CD4-positive, alpha-beta T cell treated with Interleukin-6 for 4 hours (primary cell): Measurements from ENCODE around the gene CBFA2T2.

Source experiments
- DNase-seq: peaks from one replicate; pipeline ENCODE4 v3.0.0-alpha.2; 2020; ENCODE audit warnings: mixed read lengths

Gene CBFA2T2

DNA sequence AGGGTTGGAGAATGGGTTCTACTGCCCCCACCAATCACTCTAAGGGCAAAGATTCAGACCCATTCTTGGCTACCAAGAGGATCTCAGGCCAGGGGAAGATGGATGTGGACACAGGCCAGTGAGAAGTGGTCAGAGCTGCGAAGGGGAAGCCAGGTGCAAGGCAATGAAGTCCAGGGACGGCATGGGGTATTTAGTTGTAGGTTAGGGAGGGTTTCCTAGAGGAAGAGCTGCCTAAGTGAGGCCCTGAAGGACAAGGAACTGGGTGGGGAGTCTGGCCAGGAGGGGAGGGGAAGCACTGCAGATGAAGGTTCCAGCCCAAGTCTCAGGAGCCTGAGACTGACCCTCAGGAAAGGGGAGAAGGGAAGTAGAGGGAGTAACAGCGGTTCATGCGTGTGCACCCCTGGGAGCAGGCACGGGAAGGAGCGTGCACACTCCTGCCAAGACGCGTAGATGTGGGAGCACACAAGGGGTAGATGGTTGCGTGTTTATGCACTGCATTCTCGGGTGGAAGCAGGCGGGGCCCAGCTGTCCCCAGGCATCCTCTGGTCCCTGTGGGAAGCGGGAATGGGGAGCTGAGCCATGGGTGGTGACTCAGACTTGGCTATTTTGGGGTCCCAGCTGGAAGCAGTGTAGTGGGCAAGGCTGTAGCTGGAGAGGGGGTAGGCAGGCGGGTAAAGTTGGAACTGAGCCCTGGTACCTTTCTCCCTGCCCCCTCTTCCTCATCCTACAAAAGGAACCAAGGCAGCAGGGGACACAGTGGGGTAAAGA, 180.2 kb downstream of the CBFA2T2 start:
- no peak for DNase-seq

DNA sequence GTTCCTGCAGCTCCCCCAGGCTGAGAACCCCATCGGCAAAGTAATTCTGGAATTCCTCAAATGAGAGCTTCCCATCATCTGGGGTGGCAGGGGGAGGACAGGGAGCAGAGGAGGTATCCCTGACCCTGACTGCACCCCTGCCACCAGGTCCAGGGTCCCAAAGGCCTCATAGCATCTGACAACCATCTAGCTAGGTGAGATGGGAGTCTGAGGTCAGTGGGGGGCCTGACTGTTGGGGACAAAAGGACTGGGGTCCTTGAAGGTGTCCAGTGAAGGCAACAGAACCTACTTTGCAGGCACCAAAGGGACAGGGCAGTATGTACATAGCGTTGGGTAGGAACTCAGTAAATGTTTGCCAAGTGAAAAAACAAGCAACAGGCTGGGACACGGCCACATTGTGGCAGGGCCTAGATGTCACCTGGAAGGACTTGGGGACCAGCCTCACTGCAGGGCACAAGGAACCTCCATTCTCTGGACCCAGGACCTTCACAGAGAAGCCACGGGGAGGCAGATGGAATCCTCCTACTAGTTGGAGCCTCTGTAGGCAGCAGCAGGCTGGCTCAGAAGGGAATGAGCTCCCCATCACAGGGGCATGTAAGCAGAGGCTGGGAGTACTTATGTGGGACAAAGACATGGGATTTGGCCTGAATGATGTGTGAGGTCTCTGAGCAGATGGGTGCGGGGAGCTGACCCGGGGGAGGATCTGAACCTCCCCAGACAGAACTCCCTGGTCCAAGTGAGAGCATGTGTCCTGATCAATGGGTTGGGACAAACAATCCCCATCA, 181.0 kb downstream of the CBFA2T2 start:
- no peak for DNase-seq

DNA sequence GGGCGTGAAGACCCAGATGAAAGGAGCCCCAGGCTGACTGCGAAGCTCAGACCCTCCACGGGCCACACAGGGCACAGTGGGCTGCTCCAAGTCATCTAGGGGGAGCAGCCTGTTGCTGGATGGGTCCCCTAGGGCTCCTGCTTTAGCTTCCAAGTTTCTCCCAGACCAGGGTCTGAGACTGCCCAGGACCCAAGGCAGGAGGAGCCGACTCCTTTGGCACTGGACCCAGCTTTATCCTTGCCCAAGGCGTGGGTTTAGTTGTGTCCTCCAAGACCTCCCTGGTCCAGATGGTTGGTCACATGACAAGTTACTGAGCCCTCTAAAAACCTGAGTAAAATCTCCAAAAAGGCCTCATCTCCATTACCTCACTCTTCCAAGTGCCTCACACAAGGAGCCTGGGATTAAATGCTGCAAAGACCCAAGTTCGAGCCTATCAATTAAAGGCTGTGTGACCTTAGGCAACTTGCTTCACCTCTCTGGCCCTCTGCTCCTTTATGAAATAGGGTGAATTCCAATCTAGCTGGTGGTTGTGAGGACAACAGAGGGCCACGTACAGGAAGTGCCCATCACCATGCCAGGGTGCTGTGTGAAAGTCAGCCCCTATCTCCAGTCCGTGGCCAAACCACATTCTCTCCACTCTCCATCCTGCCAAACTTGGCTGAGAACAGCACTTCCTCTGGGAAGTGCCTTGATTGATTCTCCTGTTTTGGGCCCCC, 181.8 kb downstream of the CBFA2T2 start:
- no peak for DNase-seq

DNA sequence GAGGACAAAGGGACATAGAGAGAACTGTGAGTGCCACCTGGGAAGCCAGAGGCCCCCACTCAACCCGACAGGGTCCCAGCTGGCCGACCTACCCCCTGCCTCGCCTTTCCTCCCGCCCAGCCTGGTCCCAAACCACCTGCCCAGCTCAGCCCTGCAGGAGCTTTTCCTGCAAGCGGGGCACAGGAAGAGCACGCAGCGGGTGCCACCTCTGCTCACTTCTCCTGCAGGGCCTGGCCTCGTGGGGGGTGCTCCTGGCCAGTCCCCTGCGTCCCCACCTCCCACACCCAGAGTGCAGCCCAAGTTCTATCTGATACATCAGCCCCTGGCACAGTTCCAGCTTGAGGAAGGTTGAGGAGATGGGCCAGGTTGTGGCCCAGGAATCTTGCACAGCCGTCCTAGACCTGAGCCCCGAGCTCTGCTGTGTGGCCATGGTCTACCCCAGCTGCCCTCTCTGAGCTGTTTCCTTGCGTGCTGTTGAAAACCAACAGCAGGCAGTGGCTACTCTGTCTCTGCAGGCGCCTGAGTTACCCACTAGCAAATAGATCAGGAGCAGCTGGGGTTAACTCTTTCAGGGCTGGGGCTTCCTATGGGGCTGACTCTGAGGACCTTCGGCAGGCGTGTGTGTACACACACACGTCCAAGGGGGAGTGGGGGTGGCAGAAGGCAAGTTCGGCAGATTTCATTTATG, 182.7 kb downstream of the CBFA2T2 start:
- no peak for DNase-seq

DNA sequence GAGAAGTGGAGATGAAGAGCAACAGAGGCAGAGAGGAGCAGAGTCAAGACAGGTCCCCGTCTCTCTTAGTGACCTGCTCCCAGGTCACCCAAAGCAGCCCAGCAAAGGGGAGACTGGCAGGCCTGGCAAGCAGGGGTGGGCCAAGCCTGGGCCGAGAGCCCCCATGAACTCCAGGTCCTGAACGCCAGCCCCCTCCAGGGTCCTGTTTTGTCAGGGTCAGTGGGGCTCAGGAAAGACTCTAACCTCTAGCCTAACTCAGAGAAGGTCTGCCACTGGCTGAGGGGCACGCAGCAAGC, 183.2 kb downstream of the CBFA2T2 start:
- DNase-seq = no peak

DNA sequence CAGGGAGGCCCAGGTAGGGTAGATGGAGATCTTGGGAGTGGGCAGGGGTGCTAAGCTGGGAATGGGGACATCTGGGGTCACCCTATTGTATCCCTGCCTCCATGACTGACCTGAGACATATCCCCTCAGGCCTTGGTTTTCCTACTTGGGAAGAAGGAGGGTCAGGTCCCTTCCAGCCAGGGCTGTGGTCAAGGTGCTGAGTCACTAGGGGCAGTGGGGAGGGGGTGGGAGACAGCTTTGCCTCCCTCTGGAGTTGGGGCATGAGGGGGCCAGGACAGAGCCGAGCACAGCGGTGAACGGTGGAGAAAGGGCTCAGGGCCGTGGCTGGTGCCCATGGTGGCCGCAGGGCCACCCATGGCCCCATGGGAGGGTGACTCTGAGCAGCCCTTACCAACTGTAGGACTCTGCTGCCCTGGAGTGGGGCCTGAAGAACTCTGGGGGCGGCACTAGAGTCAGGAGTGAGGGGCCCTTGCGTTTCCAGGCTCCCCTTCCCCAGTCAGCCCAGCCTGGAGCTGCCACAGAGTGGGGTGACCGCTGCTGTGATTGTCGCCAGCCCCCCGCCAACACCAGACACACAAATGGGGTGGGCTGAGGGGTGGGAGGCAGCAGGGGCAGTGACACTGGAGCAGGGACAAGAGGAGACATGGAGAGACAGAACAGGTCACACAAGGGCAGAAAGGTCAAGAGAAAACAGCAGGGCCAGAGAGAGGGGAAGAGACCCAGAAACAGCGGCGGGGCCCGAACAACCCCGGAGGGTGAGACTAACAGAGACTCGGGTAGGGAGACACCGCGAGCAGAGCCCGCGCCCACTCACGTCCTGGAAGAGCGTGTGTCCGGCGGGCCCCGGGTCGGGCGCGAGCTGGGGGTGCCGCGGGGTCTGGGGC, 183.8 kb downstream of the CBFA2T2 start:
- DNase-seq = no peak

DNA sequence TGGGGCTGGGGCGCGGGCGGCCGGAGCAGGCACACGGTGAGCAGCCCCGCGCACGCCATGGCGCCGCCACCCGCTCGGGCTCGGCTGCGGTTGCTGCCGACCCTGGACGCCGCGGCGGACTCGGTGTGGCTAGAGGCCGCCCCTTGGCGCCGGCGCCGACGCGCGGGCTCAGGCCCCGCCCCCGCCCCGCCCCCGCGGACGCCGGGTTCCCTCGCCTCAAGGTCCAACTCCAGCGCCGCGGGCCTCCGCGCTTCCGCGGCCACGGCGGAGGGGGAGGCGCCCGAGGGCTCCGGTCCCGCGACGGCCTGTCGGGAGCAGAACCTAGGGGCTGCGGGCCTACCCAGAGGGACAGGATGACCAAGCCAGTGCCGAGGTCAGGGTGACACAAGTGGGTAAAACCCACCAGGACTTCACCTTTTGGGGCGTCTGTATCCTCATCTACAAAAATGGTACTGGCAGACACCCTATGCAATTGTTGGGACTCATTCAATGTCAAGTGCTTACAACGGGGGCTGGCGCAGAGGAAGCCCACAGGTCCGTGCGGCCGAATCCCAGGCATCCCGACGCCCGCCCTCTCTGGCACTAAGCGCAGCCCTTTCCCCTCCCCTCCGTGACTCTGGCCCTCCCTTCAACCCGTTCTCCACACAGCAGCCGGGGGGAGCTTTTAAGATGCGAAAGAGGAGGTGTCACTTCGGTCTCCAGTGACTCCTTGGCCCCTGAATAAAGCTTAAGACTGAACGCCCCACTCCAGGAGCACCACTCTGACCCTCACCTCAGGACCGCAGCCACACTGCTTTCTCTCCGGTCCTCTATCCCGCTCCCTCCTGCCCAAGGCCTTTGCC, 184.6 kb downstream of the CBFA2T2 start, which contains the start of gene NECAB3:
NECAB3 (minus strand) TSS at position 135 of the 842 bp plus-strand sequence; CDS start at position 59, 76 bp downstream.
- DNase-seq = peak; percentile 70

DNA sequence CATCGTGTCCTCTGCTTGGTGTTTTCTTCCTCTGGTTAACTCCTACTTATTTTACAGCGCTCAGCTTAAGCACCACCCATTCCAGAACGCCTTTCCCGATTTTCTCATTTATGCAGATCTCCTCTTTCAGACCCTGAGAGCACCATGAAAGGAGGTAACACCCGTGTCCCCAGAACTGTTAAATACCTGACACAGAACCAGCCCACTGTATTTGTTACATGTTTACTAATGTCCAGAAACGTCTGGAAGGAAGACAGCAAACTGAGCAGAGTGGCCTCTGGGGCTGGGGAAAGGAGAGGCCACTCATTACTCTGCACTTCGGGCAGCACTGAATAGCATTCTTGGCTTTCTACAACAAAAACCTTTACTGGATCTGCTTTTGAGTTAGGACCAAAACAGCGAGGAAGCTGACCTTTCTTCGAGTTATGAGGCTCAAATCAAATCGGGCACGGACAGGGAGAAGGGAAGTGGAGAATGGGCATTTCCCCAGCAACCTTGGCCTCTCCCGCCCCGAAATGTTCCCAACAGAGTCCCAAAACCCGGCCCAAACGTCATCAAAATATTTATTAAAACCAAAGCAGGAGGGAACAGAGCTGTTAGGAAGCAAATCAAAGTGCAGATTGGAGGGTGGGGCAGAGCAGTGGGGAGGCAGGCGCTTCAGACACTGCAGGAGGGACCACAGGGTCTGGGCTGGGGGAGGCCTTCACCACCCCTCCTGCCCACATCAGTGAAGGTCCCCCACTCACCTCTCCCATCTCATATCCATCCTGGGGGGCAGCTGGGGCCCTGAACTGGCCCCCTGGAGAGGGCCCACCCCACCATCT, 185.5 kb downstream of the CBFA2T2 start:
- DNase-seq = no peak

DNA sequence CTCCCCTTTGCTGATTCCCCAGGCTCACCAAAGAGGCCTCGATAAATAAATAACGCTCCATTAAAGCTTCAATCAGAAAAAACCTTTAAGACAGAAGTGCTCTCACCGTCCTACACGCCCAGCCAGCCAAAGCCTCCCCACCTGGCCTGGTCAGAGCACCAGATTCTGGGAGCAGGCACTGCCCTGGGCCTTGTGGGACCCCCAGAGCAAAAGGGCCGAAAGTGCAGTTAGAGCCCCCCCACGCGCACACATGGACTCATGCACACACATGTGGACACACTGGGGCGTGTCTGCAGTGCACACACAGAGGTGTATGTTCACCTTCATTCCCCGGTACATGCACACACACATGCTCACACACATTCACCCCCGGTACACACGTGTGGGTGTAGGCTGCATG, 186.2 kb downstream of the CBFA2T2 start:
- DNase-seq = no peak

DNA sequence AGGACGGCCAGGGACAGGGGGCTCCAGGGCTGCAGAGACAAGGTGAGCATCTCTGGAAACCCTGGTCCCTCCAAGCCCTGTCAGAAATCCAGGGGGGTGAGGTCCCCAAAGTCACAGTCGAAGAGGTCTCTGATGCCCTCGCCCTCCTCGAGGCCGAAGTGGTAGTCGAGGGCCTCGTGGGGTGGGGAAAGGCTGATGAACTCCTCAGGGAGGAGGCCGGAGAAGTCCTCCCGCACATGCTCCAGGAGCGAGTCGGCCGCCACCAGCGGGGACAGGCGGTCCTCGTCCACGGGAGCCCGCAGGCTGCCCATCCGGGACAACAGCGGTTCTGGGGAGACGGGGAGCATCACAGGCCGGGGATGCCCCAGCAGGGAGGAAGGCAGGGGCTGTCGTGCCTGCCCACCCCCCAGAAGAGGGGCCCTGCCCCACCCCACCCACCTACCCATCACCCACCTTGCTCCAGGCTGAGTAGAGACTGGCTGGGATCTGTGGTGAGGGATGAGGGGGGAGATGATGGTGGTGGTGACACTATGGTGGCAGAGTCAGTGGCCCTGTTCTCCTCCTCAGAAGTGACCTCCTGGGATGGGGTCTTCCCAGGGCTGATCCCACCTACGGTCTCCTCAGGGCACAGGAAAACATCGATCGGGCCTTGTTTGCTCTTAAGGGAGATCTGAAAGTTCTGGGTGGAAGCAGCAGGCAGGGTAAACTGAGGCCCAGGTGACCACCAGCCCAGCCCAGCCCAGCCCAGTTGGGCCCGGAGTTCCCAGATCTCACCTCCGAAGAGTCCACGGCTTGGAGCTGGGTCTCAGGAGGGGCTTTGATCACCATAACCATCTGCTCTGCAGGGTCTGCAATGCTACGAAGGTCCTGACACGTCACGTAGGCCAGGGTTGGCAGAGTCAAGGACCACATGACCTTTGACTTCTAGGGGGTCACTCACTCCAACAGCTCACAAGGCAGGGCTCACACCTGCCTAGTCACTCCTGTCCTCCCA, 187.1 kb downstream of the CBFA2T2 start:
- DNase-seq = no peak

DNA sequence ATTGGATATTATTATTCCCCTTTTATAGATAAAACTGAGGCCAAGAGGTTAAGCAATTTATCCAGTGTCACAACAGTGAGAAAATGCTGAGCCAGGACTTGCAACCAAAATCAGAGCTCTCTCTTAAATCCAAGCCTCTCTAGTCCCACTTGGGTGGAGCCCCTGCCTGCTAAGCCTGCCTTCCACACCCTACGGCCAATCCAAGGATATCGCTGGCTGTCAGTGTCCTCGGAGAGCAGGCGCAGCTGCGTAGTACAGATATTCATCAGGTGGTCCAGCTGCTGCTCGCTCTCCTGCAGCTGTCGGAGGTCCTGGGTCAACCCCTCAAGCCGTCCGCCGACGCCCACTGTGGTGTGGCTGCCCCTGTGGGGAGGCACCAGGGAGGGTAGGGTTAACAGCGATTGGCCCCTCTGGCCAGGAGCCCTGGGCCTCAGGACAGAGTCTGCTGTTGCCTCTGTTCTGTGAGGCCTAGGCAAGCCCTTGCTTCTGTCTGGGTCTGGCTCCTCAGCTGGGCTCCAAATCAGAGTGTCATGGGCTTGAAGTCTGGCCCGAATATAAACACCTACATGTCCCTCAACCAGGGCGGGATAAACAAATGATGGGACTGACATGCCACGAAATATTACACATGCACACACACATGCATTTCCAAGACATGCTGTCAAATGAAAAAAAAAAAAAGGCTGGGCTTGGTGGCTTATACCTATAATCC, 188.3 kb downstream of the CBFA2T2 start:
- DNase-seq = no peak

DNA sequence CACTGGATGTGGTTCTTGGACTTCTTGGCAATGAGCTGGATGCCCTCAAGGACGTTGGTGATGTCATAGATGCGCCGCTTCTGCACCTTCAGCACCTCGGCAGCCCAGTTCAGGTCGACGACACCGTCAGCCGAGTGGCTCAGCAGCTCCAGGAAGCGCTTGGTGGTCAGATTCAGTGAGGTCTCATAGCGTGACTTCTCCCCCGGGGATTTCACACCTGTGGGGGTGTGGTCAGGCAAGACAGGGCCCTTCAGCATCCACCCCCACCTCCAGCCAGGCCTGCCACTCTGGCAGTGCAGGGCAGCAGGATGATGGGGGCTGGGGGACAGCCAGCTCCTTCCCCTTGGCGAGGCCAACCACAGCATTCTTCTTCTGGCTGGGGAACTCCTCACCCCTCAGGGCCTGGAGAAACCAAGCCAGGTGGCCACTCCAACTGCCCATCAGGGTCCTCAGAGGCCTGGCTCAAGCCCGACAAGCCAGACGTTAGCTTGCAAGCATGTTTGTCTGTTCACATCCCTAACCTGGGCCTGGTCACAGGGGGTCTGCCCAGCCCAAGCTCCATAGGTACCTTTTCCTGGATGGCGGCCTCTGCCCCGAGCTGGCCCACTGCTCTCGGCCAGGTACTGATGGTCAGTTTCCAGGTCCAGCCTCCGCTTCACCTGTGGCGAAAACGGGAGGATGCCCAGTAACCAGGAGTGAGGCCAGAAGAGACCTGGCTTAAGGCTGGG, 190.0 kb downstream of the CBFA2T2 start:
- peak; percentile 68 for DNase-seq

DNA sequence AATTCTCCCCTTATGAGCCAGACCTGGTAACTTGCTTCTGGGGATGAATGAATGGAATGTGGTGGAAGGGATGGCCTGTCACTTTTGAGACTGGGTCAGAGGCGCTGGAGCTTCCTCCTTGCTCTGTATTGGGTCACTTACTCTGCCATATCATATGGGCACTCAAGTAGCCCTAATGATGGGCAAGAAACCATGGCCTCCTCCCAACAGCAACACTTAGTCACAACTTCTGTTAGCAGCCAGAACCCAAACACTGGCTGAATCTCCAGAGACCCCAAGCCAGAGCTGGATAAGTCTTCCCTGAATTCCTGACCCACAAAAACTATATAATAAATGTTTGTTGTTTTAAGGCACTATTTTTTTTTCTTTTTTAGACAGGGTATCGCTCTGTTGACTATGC, 190.8 kb downstream of the CBFA2T2 start:
- no peak for DNase-seq

DNA sequence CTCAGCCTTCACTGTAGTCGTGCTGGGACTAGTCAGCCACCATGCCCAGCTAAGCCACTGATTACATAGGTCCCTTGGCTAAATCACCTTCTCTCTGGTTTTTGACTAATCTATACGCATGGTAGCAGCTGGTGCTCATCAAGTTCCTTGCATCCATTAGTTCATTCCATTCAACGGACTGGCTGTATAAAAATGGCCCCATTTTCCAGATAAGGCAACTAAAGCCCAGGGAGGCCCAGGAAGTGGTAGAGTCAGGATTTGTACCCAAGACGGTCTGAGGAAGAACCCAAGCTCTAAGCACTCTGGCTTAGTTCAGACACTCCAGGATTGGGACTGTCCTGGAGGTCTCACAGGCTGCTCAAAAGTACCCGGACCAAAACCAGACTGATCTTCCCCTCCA, 191.4 kb downstream of the CBFA2T2 start:
- DNase-seq = no peak

DNA sequence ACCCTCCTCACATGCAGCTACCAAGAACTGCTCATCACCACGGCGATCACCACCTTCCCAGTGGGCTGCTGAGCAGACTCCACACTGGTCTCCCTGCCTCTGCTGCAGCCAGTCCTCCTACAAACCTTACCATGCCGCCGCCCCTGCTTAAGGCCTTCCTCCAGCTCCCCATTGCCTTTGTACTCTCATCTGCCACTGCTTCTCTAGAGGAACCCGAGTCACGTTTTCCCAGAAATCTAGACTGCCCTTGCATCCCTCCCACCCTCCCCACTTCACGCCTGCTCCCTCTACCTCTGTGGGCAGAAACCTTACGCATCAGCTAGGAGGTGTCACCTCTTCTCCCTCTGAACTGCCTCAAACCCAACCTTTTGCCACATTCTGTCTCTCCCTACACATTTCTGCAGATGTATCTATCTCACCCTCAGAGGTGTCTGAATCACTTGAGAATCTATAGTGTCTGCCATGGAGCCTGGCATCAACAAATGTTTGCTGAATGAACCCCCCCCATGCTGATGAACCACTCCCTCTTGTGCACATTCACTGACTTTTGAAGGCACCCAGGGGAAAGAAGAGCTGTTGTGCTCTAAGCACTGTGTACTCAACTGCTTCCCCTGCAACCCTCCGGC, 191.9 kb downstream of the CBFA2T2 start:
- DNase-seq = no peak

DNA sequence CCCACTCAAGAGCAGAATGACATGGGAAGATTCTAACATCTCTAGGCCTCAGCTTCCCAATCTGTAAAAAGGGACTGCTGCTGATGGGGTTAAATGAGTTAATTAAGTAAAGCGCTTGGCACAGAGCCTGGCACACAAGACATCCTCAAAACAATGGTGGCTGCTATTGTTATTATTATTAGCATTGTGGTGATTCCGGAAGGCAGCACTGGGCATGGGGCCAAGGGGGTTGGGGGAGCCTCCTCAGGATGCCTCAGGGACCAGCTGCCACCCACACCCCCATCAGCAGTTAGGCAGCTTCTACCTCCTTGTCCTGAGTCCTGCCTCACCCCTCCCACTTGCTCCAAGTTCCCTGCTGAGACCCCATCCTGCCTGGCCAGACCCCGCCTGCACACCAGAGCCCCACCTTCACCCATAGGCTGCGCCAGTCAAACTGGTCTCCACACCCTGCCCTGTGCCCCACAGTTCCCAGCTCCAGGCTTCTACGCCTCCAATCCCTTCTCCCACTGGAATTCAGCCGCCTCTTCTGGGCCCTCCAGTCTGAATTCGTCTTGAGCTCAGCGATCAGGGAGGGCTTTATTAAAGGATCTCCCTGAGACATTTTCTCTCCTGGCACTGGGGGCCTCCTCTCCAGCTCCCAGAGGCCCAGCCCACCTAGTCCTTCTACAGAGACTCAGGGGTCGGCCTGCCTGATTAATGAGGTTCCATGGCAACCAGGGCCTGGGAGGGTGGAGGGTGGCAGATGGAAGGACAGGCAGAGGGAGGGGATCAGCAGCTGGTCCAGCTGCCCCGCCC, 194.8 kb downstream of the CBFA2T2 start:
- DNase-seq = no peak
